Breast epithelium (tissue), 3 donors: ENCODE results near the gene NR2C2.

Source experiments
- POLR2A ChIP-seq: fragments of 450-650 bp; IDR thresholded peaks from one replicate; pipeline ENCODE4 v1.6.1; 2016; ENCODE audit warnings: antibody characterized with exemption, mild to moderate bottlenecking, moderate library complexity
- POLR2AphosphoS5 ChIP-seq, 3 donors: sonication (generic); formaldehyde crosslinking; IDR thresholded peaks; one replicate each; pipeline ENCODE4 v1.6.1; 2017; ENCODE audit warnings: antibody characterized with exemption in 3 of 3
- TF ChIP-seq, protein P1 (sequence below), 3 donors: fragments of 450-650 bp; IDR thresholded peaks; one replicate each; pipeline ENCODE4 v1.5.1; 2016 to 2017; ENCODE audit warnings: antibody characterized with exemption in 3 of 3, mild to moderate bottlenecking in 3 of 3, moderate library complexity in 3 of 3

DNA sequence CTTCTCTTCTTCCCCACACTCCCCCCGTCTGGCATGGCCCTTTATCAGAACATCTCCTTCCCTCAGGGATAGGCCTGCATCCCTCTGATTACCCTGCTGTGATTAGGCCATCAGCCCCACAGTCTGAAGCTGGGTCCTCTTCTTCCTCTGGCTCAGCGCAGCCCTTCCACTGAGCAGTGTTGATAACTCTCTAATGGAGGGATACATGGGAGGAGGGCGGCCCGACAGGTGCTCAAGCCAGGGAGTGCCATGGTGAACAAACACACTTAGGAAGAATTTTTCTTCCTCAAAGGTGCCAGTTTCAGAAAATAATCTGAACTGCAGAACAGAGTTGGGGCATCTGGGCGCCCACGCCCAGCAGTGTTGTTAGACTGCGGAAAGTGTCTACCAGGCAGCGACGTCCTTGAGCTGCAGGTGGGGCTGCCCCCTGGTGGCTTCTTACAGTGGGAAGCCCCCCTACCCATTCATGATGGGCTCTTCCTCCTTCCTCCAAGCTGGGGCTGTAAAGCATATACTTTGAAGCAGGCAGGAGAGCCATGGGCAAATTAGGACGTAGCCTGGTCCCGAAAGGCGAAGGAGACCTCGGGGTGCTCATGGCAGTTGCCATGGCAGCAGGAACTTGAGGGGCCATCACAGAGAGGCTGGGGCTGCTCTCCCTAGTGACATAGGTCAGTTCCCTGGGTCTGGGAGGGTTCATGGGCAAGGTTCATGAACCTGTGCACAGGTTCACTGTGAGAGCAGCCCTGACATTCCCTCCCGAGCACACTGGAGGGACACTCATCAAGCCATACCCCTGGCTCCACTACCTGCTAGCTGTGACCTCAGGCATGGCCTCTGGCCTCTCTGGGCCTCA is 33.2 kb upstream of the NR2C2 start:
- TF ChIP-seq POLR2A: no peak
- TF ChIP-seq, protein P1, sequence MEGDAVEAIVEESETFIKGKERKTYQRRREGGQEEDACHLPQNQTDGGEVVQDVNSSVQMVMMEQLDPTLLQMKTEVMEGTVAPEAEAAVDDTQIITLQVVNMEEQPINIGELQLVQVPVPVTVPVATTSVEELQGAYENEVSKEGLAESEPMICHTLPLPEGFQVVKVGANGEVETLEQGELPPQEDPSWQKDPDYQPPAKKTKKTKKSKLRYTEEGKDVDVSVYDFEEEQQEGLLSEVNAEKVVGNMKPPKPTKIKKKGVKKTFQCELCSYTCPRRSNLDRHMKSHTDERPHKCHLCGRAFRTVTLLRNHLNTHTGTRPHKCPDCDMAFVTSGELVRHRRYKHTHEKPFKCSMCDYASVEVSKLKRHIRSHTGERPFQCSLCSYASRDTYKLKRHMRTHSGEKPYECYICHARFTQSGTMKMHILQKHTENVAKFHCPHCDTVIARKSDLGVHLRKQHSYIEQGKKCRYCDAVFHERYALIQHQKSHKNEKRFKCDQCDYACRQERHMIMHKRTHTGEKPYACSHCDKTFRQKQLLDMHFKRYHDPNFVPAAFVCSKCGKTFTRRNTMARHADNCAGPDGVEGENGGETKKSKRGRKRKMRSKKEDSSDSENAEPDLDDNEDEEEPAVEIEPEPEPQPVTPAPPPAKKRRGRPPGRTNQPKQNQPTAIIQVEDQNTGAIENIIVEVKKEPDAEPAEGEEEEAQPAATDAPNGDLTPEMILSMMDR (IDR thresholded peaks at IDR 0.05): no peak
- no peak for TF ChIP-seq POLR2AphosphoS5 (IDR thresholded peaks at IDR 0.05)
